Measurements from ENCODE around the gene PHF5A.

PHF5A gene

DNA sequence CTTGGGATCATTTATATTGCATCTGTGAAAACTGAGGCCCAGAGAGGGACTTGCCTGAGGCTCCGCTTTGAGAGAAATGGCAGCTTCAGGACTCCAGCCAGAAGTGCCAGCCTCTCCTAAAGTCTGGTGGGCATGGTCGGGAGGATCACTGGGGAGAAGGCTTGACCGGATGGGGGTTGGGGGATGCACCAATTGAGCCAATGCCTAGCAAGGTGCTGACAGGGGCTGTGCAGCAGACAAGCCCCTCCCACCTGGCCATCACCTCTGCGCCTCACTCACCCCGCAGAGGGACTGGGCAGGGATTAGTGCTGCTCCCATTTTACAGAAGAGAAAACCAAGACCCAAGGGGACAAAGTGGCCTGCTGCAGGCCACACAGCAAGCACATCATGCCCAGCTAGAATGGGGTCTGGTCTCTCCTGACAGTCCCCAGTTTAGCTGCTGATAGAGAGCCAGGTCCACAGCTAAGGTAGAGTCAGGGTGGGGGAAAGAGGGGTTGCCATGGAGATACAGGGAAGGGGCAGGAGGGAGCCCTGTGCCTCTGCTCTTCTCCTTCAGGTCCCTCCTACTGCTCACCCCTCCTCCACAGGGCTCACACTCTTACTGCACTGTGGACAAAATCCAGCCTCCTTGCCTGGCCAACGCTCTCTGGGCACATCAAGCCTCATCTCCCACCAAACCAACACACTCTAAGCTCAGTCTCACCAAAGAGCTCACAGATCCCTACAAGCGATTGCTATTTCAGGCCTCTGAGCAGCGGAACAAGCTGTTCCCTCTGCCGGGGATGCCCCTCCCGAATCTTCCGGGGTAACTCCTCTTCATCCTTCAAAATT, 57.3 kb downstream of the PHF5A start:
- DNase-seq: no peak

GRCh38 chr22:41410311-41410751, 58.2 kb downstream of the PHF5A start:
- no peak for DNase-seq

Measured in NCI-H1694 (cell line).